Right lobe of liver (tissue), 4 donors: ENCODE data around the gene SF3B3.

Experiments used
- CTCF ChIP-seq, 4 donors: fragments of 200-600 bp in 3 of 4; fragments of 450-650 bp in 1 of 4; IDR thresholded peaks; one replicate each; pipeline versions ENCODE4 v1.5.1 to v1.8.0; 2016 to 2022; ENCODE audit warnings: antibody characterized with exemption in 4 of 4, mild to moderate bottlenecking in 2 of 4
- POLR2A ChIP-seq: fragments of 450-650 bp; IDR thresholded peaks from one replicate; pipeline ENCODE4 v1.6.1; 2017; ENCODE audit warnings: antibody characterized with exemption, mild to moderate bottlenecking
- donor health status: DM: no; HTN: no; CAD: no.
- donor health status: DM: no; HTN: no; CAD: no.
- donor health status: DM: no; HTN: yes; CAD: no.

- TF ChIP-seq CTCF (IDR thresholded peaks at IDR 0.05) (no peak), POLR2A (peak; percentile 43)
Observed at GRCh38 chr16:70523076-70523742, 407 bp upstream of the SF3B3 start, which contains the start of gene COG4.
